Tibial artery (tissue), 4 donors: Measurements from ENCODE around the gene CRYBA4.

Experiments
- DNase-seq, 2 donors: peaks; one replicate each; pipeline ENCODE4 v3.0.0-alpha.2; 2019
- H3K27ac ChIP-seq, 2 donors: fragments of 200-600 bp; sonication (generic) in 1 of 2; 1 replicate in 1 of 2; 2 replicates in 1 of 2; pipeline ENCODE4 v1.5.1; 2018 to 2019; ENCODE audit warnings: mild to moderate bottlenecking in 1 of 2
- H3K27me3 ChIP-seq, 2 donors: fragments of 200-600 bp; sonication (generic) in 1 of 2; one replicate each; pipeline versions ENCODE4 v1.5.1 to v1.6.0; 2016 to 2019
- H3K36me3 ChIP-seq, 3 donors: fragments of 200-600 bp; sonication (generic) in 2 of 3; one replicate each; pipeline ENCODE4 v1.5.1; 2016 to 2019; ENCODE audit warnings: mild to moderate bottlenecking in 2 of 3
- H3K4me1 ChIP-seq, 4 donors: fragments of 200-600 bp; sonication (generic) in 2 of 4; 1 replicate in 3 of 4; 2 replicates in 1 of 4; pipeline ENCODE4 v1.5.1; 2016 to 2019
- H3K4me3 ChIP-seq, 2 donors: fragments of 200-600 bp; sonication (generic) in 1 of 2; 1 replicate in 1 of 2; 2 replicates in 1 of 2; pipeline ENCODE4 v1.5.1; 2018 to 2019; ENCODE audit warnings: mild to moderate bottlenecking in 2 of 2
- H3K9me3 ChIP-seq, 3 donors: fragments of 200-600 bp; sonication (generic) in 1 of 3; one replicate each; pipeline ENCODE4 v1.5.1; 2016 to 2019
- CTCF ChIP-seq, 2 experiments: fragments of 200-600 bp in 1 of 2; fragments of 450-650 bp in 1 of 2; IDR thresholded peaks; one replicate each; pipeline ENCODE4 v1.5.1; 2017 to 2019; ENCODE audit warnings: antibody characterized with exemption in 2 of 2, mild to moderate bottlenecking in 1 of 2, moderate library complexity in 1 of 2
- intact Hi-C: fragments of 100-400 bp; cut with DNase I; formaldehyde crosslinking; loops from one replicate; pipeline ENCODE4 v1.15.0; 2023; ENCODE audit warnings: low total_unique reads

CRYBA4 gene

GRCh38 chr22:26619510-26619909 is 2.3 kb upstream of the CRYBA4 start:
- H3K4me1 ChIP-seq = no peaks in the 10 kb centered on the region
- no peak for DNase-seq
- no peak for TF ChIP-seq CTCF (IDR thresholded peaks at IDR 0.05)
- H3K27ac ChIP-seq = no peak overlapping the region
- no peak overlapping the region for H3K4me3 ChIP-seq
- no peaks in the 10 kb centered on the region for H3K36me3 ChIP-seq
- intact Hi-C loops = no loop called here
- no peaks in the 10 kb centered on the region for H3K9me3 ChIP-seq
- H3K27me3 ChIP-seq = peaks cover 0 to 48% of the 10 kb centered on the region in 2 donors

GRCh38 chr22:26620197-26620596 is 1.6 kb upstream of the CRYBA4 start:
- Histone ChIP-seq H3K4me1 (no peaks in the 10 kb centered on the region), H3K27me3 (peaks cover 0 to 41% of the 10 kb centered on the region in 2 donors), H3K27ac (no peak overlapping the region), H3K4me3 (no peak overlapping the region), H3K9me3 (no peaks in the 10 kb centered on the region), H3K36me3 (no peaks in the 10 kb centered on the region)
- TF ChIP-seq CTCF (IDR thresholded peaks at IDR 0.05) = no peak
- intact Hi-C loops = no loop called here
- no peak for DNase-seq

- no peaks in the 10 kb centered on the region for H3K36me3 ChIP-seq
- no peak overlapping the region for H3K4me3 ChIP-seq
- peaks cover 0 to 22% of the 10 kb centered on the region in 2 donors for H3K27me3 ChIP-seq
- no peak for TF ChIP-seq CTCF (IDR thresholded peaks at IDR 0.05)
- no peak for DNase-seq
- H3K4me1 ChIP-seq = no peaks in the 10 kb centered on the region
- H3K9me3 ChIP-seq = no peaks in the 10 kb centered on the region
- intact Hi-C loops = no loop called here
- no peak overlapping the region for H3K27ac ChIP-seq
Measured at GRCh38 chr22:26623984-26624383, 2.2 kb downstream of the CRYBA4 start.

GRCh38 chr22:26624803-26625202 is 3.0 kb downstream of the CRYBA4 start:
- Histone ChIP-seq H3K36me3 (no peaks in the 10 kb centered on the region), H3K27ac (no peak overlapping the region), H3K4me1 (no peaks in the 10 kb centered on the region), H3K4me3 (no peak overlapping the region), H3K27me3 (peaks cover 0 to 18% of the 10 kb centered on the region in 2 donors), H3K9me3 (no peaks in the 10 kb centered on the region)
- intact Hi-C loops = no loop called here
- no peak for TF ChIP-seq CTCF (IDR thresholded peaks at IDR 0.05)
- DNase-seq = no peak

GRCh38 chr22:26629988-26630761 is 8.4 kb downstream of the CRYBA4 start:
- DNase-seq = no peak
- Histone ChIP-seq H3K9me3 (no peaks in the 10 kb centered on the region), H3K36me3 (no peaks in the 10 kb centered on the region), H3K4me3 (no peak overlapping the region), H3K27me3 (peaks cover 0 to 12% of the 10 kb centered on the region in 2 donors), H3K27ac (no peak overlapping the region), H3K4me1 (no peaks in the 10 kb centered on the region)
- intact Hi-C loops = no loop called here
- TF ChIP-seq CTCF (IDR thresholded peaks at IDR 0.05) = no peak
